NB4 (cell line): ENCODE results near the gene SMO.

Experiments
- CTCF ChIP-seq: IDR thresholded peaks from one replicate; pipeline ENCODE4 v1.5.1; 2012; ENCODE audit warnings: low read depth, low read length
- MAX ChIP-seq: IDR thresholded peaks from 2 replicates; pipeline ENCODE4 v1.6.1; 2011; ENCODE audit warnings: low read depth, low read length
- MYC ChIP-seq: IDR thresholded peaks from 2 replicates; pipeline ENCODE4 v1.6.1; 2011; ENCODE audit warnings: low read depth, low read length
- POLR2A ChIP-seq: IDR thresholded peaks from 2 replicates; pipeline ENCODE4 v1.6.1; 2011; ENCODE audit warnings: mild to moderate bottlenecking; ENCODE audit not compliant: insufficient read length; ENCODE audit errors: extremely low read depth

- TF ChIP-seq CTCF (no peak), POLR2A (no peak), MAX (no peak), MYC (no peak)
Observed at GRCh38 chr7:129240119-129240820, 51.8 kb downstream of the SMO start.
